ENCODE results near the gene KBTBD8. TPM values are rescaled to one million over a fixed set of nuclear protein-coding genes. Genes with fewer than 3 reads are reported as not detected.

The KBTBD8 gene
- total and polyA plus RNA-seq, 11 donors: 0.99 to 9.0 (median 6.1) TPM

- Histone ChIP-seq H3K9me3 (no peaks in the 10 kb centered on the region), H3K36me3 (no peaks in the 10 kb centered on the region), H3K27ac (no peak overlapping the region), H3K4me1 (no peaks in the 10 kb centered on the region), H3K4me3 (no peak overlapping the region), H3K27me3 (peaks cover 0 to 21% (median 0%) of the 10 kb centered on the region in 9 donors)
- ATAC-seq (no peak), DNase-seq (no peak)
- TF ChIP-seq POLR2A (IDR thresholded peaks at IDR 0.05) (no peak), CTCF (IDR thresholded peaks at IDR 0.05) (no peak)
- WGBS, 4 donors: 73 to 86% (median 86%) methylated on average over 1 of the region's 1 CpG
- intact Hi-C loops (cut with DNase I): no loop called here
These were observed 45.8 kb upstream of the KBTBD8 start for GRCh38 chr3:66952357-66952756.

- Histone ChIP-seq H3K4me3 (no peak overlapping the region), H3K4me1 (no peaks in the 10 kb centered on the region), H3K36me3 (no peaks in the 10 kb centered on the region), H3K27ac (no peak overlapping the region), H3K27me3 (peaks cover 0 to 28% (median 0%) of the 10 kb centered on the region in 9 donors), H3K9me3 (no peaks in the 10 kb centered on the region)
- intact Hi-C loops (cut with DNase I): no loop called here
- no peak for ATAC-seq
- 88 to 95% (median 89%) methylated on average over 4 of the region's 4 CpGs for WGBS, 4 donors
- no peak for TF ChIP-seq POLR2A (IDR thresholded peaks at IDR 0.05)
- no peak for TF ChIP-seq CTCF (IDR thresholded peaks at IDR 0.05)
- DNase-seq: no peak
These were observed 44.1 kb upstream of the KBTBD8 start for GRCh38 chr3:66953934-66954445.

DNA sequence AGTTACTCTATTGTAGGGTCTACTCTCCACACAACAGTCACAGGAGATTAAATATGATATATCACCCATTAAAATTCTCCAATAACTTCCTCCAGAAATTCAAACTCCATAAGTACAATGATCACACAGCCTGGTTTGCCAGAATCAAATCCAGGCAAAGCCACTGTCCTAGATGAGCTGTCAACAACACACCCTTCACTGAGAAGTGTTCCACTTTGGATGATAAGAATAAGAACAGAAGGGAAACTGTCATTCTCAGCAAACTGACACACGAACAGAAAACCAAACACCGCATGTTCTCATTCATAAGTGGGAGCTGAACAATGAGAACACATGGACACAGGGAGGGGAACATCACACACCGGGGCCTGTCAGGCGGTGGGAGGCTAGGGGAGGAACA lies 41.4 kb upstream of the KBTBD8 start:
- WGBS, 4 donors: 37 to 55% (median 44%) methylated on average over 4 of the region's 4 CpGs
- Histone ChIP-seq H3K27ac (no peak overlapping the region), H3K36me3 (no peaks in the 10 kb centered on the region), H3K27me3 (peaks cover 0 to 24% (median 3%) of the 10 kb centered on the region in 9 donors), H3K4me3 (no peak overlapping the region), H3K4me1 (no peaks in the 10 kb centered on the region), H3K9me3 (no peaks in the 10 kb centered on the region)
- TF ChIP-seq POLR2A (IDR thresholded peaks at IDR 0.05): no peak
- no peak for TF ChIP-seq CTCF (IDR thresholded peaks at IDR 0.05)
- intact Hi-C loops (cut with DNase I): no loop called here
- ATAC-seq (no peak), DNase-seq (no peak)

DNA sequence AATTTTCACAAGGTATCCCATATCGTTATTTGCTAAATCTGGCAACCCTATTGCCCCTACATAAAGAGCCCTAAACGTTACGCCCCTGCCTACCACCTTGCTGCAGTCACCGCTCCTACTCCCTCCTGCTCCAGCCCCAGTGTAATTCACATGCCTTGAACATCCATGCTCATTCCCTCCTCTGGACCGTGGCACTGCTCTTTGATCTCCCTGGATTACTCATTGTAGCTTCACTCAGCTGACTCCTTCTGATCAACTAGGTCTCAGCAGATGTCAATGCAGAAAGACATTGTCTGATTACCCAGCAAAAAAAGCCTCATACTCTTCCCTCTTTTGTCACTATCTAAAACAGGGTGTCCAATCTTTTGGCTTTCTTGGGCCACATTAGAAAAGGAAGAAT lies 40.7 kb upstream of the KBTBD8 start:
- intact Hi-C loops (cut with DNase I): no loop called here
- Histone ChIP-seq H3K4me3 (no peak overlapping the region), H3K36me3 (no peaks in the 10 kb centered on the region), H3K27me3 (peaks cover 0 to 24% (median 3%) of the 10 kb centered on the region in 9 donors), H3K9me3 (no peaks in the 10 kb centered on the region), H3K4me1 (no peaks in the 10 kb centered on the region), H3K27ac (no peak overlapping the region)
- ATAC-seq: no peak
- DNase-seq: no peak
- 71 to 75% (median 74%) methylated on average over 5 of the region's 5 CpGs for WGBS, 4 donors
- no peak for TF ChIP-seq CTCF (IDR thresholded peaks at IDR 0.05)
- TF ChIP-seq POLR2A (IDR thresholded peaks at IDR 0.05): no peak

All from heart left ventricle (tissue), 16 donors.